RWPE2 (cell line): ENCODE measurements around the gene SSPN.

ENCODE experiments used
- ATAC-seq: fragments of 200-7000 bp; cut with Tn5 transposase; 3 replicates; pipeline ENCODE4 v1.9.1; 2021; ENCODE audit warnings: low read depth
- DNase-seq: peaks from one replicate; pipeline ENCODE4 v3.0.0-alpha.2; 2020; ENCODE audit warnings: low spot score
- H3K27ac ChIP-seq: fragments of 450-650 bp; 2 replicates; pipeline ENCODE4 v1.5.1; 2017; ENCODE audit warnings: mild to moderate bottlenecking; ENCODE audit not compliant: poor library complexity, severe bottlenecking
- H3K27me3 ChIP-seq: fragments of 250-450 bp; sonication (Bioruptor Pico); 2 replicates; pipeline ENCODE4 v1.5.1; 2021; ENCODE audit warnings: mild to moderate bottlenecking, moderate library complexity; ENCODE audit not compliant: insufficient read depth, poor library complexity, severe bottlenecking
- H3K36me3 ChIP-seq: fragments of 250-450 bp; sonication (Bioruptor Pico); 2 replicates; pipeline ENCODE4 v1.5.1; 2020; ENCODE audit warnings: low read depth, mild to moderate bottlenecking, moderate library complexity
- H3K4me1 ChIP-seq: fragments of 250-450 bp; sonication (Bioruptor Pico); 2 replicates; pipeline ENCODE4 v1.5.1; 2021; ENCODE audit warnings: mild to moderate bottlenecking, moderate library complexity; ENCODE audit not compliant: insufficient read depth, poor library complexity, severe bottlenecking
- H3K4me3 ChIP-seq: fragments of 250-450 bp; sonication (Bioruptor Pico); 2 replicates; pipeline ENCODE4 v1.5.1; 2021; ENCODE audit warnings: mild to moderate bottlenecking, moderate library complexity; ENCODE audit not compliant: severe bottlenecking
- H3K9me3 ChIP-seq: fragments of 250-450 bp; sonication (Bioruptor Pico); 2 replicates; pipeline ENCODE4 v1.5.1; 2021; ENCODE audit warnings: mild to moderate bottlenecking, moderate library complexity; ENCODE audit not compliant: severe bottlenecking
- TF ChIP-seq, protein P1 (sequence below): fragments of 450-650 bp; IDR thresholded peaks from one replicate; pipeline ENCODE4 v1.5.1; 2017; ENCODE audit warnings: mild to moderate bottlenecking, moderate library complexity; ENCODE audit not compliant: poor library complexity, severe bottlenecking

The SSPN gene

GRCh38 chr12:26252946-26253345, 57.6 kb downstream of the SSPN start:
- Histone ChIP-seq H3K36me3 (no peaks in the 10 kb centered on the region), H3K4me3 (no peak overlapping the region), H3K27me3 (no peaks in the 10 kb centered on the region), H3K27ac (no peak overlapping the region), H3K4me1 (no peaks in the 10 kb centered on the region), H3K9me3 (no peaks in the 10 kb centered on the region)
- DNase-seq (no peak), ATAC-seq (no peak)
- TF ChIP-seq, protein P1, sequence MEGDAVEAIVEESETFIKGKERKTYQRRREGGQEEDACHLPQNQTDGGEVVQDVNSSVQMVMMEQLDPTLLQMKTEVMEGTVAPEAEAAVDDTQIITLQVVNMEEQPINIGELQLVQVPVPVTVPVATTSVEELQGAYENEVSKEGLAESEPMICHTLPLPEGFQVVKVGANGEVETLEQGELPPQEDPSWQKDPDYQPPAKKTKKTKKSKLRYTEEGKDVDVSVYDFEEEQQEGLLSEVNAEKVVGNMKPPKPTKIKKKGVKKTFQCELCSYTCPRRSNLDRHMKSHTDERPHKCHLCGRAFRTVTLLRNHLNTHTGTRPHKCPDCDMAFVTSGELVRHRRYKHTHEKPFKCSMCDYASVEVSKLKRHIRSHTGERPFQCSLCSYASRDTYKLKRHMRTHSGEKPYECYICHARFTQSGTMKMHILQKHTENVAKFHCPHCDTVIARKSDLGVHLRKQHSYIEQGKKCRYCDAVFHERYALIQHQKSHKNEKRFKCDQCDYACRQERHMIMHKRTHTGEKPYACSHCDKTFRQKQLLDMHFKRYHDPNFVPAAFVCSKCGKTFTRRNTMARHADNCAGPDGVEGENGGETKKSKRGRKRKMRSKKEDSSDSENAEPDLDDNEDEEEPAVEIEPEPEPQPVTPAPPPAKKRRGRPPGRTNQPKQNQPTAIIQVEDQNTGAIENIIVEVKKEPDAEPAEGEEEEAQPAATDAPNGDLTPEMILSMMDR, result no peak

- Histone ChIP-seq H3K9me3 (no peaks in the 10 kb centered on the region), H3K4me3 (no peak overlapping the region), H3K36me3 (no peaks in the 10 kb centered on the region), H3K4me1 (no peaks in the 10 kb centered on the region), H3K27me3 (no peaks in the 10 kb centered on the region), H3K27ac (no peak overlapping the region)
- ATAC-seq (no peak), DNase-seq (no peak)
- TF ChIP-seq, protein P1, result no peak
Observed at GRCh38 chr12:26255893-26256645, 60.7 kb downstream of the SSPN start.

GRCh38 chr12:26264215-26264838, 69.0 kb downstream of the SSPN start:
- Histone ChIP-seq H3K9me3 (no peaks in the 10 kb centered on the region), H3K36me3 (no peaks in the 10 kb centered on the region), H3K4me3 (no peak overlapping the region), H3K27me3 (no peaks in the 10 kb centered on the region), H3K27ac (no peak overlapping the region), H3K4me1 (no peaks in the 10 kb centered on the region)
- TF ChIP-seq, protein P1, result no peak
- DNase-seq (no peak), ATAC-seq (peak; percentile 10; the same call in 1 of the 3 replicates)

DNA sequence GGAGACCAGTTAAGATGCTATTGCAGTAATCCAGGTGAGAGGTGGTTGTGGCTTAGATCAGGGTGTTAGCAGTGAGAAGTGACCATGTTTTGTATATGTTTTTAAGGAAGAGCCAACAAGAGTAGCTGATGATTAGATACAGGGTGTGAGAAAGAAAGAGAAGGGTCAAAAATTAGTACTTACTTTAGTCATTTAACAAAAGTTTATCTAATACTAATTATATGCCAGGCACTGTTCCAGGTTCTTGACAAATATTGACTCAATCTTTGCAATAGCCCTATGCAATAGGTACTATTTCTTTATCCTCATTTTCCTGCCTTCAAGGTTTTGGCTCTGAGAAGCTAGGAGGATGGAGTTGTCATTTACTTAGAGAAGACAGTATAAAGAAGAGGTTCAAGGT, 70.2 kb downstream of the SSPN start:
- H3K4me3 ChIP-seq, result no peak overlapping the region
- no peak overlapping the region for H3K27ac ChIP-seq
- H3K36me3 ChIP-seq, result no peaks in the 10 kb centered on the region
- H3K9me3 ChIP-seq, result no peaks in the 10 kb centered on the region
- DNase-seq (no peak), ATAC-seq (no peak)
- H3K27me3 ChIP-seq, result no peaks in the 10 kb centered on the region
- TF ChIP-seq, protein P1, result no peak
- H3K4me1 ChIP-seq, result no peaks in the 10 kb centered on the region

DNA sequence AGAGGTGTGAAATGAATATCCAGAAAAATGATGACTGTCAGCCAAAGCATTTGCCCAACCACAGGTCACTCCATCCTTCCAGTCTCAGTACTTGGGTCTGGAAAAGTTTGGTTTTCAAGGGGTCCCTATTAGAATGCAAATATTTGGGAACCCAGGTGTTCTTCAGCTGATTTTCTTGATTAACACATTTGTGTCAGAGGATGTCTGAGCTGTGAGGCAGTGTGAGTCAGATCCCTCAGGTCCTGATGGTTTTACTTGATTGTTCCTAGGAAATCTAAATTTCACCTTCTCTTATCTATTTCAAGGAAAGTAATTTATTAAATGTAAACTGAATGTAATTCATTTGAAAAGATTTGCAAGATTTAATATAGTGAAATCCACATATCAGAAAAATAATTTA, 71.5 kb downstream of the SSPN start:
- Histone ChIP-seq H3K4me1 (peaks cover 9% of the 10 kb centered on the region), H3K4me3 (no peak overlapping the region), H3K36me3 (no peaks in the 10 kb centered on the region), H3K9me3 (no peaks in the 10 kb centered on the region), H3K27ac (no peak overlapping the region), H3K27me3 (no peaks in the 10 kb centered on the region)
- no peak for DNase-seq
- ATAC-seq, result no peak
- TF ChIP-seq, protein P1, result no peak
